HUDEP-2 (cell line): ENCODE measurements around the gene FAM89B.

Source experiments
- DNase-seq, 76 experiments: peaks; one replicate each; lab custom pipeline; 2025; ENCODE audit not compliant: unreplicated experiment in 76 of 76; lab: John Stamatoyannopoulos, UW

The FAM89B gene

GRCh38 chr11:65585396-65586246 lies 13.3 kb downstream of the FAM89B start:
- no peak for DNase-seq

DNA sequence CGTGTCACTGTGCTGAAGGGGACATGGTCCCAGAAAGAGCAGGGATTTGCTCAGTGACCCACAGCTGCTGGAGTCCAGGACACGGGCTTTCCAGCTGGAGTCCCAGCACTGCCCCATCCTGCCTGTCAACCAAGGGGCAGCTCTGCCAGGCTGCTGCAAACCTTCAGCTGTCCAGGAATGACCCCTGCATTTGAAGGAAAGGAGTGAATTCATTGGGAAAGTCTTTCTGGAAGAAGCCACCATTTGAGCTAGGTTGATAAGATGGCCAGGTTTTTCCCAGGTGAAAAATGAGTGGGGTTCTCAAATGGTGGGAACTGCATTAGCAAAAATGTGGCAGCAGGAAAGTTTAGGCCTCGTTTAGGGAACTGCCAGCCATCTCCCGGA lies 13.9 kb downstream of the FAM89B start:
- DNase-seq, result no peak

GRCh38 chr11:65586676-65587075 lies 14.3 kb downstream of the FAM89B start:
- DNase-seq, result peak in 1 of 76 experiments; percentile 23

GRCh38 chr11:65588199-65589054 lies 16.1 kb downstream of the FAM89B start:
- peak in 64 of 76 experiments; percentile 12 to 77 (median 62) for DNase-seq

- peak in 55 of 76 experiments; percentile 6 to 78 (median 50) for DNase-seq
These were observed 17.3 kb downstream of the FAM89B start for GRCh38 chr11:65589444-65590239.

DNA sequence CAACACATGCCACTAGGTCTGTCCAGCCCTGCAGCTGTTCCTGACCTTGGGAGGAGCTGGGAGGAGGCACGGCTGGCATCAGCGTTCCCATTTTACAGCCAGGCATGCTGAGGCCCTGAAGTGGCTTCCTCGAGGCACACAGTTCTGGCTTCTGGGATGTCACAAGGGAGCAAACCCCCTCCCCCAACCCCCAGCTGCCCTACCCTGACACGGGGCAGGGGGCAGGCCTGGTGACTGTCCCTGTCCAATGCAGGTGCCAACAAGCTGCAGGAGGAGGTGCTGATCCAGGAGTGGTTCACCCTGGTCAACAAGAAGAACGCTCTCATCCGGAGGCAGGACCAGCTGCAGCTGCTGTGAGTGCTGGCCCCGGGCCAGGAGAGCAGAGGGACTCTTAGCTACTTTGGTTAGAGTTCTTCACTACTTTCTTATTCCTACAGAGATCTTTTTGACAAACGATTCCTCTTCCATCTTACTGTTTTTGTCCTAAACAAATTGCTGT lies 18.0 kb downstream of the FAM89B start:
- no peak for DNase-seq

DNA sequence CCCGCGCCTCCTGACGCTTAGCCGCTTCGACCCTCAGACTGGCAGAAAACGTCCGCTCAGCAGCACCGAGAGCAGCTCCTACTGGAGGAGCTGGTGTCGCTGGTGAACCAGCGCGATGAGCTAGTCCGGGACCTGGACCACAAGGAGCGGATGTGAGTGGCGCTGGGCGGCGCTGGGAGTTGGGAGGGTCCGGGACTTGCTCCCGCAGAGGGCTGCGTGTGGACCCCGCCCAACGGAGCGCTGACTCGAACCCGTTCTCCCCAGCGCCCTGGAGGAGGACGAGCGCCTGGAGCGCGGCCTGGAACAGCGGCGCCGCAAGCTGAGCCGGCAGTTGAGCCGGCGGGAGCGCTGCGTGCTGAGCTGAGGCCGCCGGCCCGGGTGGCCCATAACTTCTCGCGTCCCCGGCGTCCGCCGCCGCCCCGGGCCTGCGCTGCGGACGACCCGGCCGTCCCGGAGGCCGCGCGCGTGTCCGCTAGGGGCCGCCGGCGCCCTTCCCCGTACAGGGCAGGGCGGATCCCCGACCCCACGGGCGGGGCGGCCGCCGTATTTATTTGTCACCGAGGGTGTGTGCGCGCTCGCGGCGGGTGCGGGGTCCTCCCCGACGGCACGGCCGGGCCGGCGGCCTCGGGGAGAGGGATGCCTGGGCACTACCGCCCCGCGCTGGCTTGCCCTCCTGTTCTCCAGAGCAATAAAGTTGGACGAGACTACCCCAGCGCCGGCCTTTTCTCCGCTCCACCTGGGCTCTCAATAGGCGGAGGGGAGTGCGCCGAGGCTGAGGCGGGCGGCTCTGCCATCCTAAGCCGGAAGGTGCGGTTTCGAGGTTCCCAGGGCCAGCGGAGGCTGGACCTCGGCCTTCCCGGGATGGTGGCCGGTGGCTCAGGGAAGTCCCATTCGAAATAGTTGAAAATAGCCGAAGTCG lies 19.9 kb downstream of the FAM89B start:
- no peak for DNase-seq

- DNase-seq, result no peak
These were observed 20.6 kb downstream of the FAM89B start for GRCh38 chr11:65592858-65593517.

GRCh38 chr11:65593518-65594414 lies 21.4 kb downstream of the FAM89B start:
- peak in 33 of 76 experiments; percentile 5 to 68 (median 28) for DNase-seq

DNA sequence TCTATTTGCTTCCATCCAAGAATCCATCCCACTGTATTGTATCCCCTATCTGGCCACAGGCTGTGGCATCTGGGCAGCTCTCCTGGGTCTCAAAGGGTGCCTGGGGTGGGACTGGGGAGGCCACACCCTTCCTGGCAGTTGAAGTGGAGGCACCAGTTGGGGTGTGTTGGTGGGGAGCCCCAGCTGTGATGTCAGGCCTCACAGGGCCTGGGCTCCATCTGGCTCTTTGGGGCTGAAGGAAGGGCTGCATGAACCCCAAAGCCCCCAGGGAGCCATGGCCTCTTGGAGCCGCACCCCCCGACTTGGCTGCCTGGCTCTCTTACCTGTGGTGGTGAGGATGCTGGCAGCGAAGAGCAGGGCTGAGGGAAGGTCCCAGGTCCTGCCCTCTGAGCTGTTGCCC lies 22.8 kb downstream of the FAM89B start:
- peak in 19 of 76 experiments; percentile 6 to 48 (median 22) for DNase-seq

DNA sequence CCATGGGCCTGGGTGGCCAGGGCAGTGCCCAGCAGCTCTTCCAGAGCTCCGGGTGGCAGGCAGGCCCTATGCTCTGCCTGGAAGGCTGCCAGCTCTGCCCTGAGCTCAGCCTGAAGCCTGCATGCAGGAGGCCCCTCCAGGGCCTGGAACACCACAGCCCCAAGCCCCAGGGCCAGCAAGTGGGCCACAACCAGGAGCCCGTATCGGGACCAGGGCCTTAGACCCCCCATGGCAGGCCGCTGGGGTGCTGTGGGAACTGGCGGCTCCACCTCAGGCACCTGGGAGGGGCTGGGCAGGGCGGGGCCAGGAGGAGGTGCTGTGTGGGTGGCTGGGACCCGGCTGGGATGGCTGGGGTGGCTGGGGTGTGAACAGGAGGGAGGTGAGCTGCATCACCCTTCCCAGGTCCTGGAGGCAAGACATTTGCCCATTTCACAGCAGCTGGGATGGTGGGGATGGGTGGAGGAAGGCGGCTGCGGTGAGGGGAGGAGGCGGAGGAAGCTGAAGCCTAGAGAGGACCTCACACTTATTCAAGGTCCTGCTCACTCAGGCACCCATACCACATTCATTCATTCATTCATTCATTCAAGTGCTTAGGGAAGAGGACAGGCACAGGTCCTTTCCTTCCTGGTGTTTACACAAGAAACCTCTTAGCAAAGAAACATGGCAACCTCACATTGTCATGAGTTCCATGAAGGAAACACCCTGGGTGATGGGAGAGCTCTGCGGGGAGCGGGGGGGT lies 23.4 kb downstream of the FAM89B start, which contains the start of gene KCNK7:
TSS of gene KCNK7 (minus strand) at position 258 of the 739 bp plus-strand sequence. CDS start at position 230, 28 bp downstream.
- peak in 23 of 76 experiments; percentile 7 to 54 (median 30) for DNase-seq

- DNase-seq, result no peak
These were observed 24.2 kb downstream of the FAM89B start for GRCh38 chr11:65596520-65596919.

DNA sequence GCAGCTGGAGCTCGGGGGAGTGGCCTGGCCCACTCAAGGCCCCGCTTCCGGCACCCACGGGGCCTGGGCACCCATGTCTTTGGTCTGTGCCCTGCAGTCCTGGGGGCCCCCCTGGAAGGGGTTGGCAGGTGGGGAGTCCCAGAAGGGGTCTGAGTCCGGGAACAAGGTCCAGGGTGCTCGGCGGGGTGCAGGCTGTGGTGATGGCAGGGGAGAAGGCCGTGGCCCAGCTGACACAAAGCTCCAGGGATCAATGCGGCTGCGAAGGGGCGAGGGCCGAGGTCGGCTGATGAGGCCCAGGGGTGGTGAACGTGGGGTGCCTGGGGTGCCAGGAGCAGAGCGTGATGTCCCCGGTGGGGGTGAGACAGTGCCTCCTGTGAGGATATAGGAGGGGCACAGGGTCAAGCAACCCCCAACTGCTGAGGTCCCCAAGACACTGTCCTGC lies 25.9 kb downstream of the FAM89B start:
- no peak for DNase-seq

GRCh38 chr11:65599216-65599954 lies 27.0 kb downstream of the FAM89B start:
- DNase-seq, result no peak

GRCh38 chr11:65599955-65600246 lies 27.6 kb downstream of the FAM89B start:
- DNase-seq, result no peak

- DNase-seq, result no peak
These were observed 31.9 kb downstream of the FAM89B start for GRCh38 chr11:65604258-65604657.
